WTC11 (cell line): ENCODE measurements around the gene RARA. TPM values are rescaled to one million over a fixed set of nuclear protein-coding genes. Genes with fewer than 3 reads are reported as not detected.

Source experiments
- ATAC-seq: fragments of 200-7000 bp; cut with Tn5 transposase; 2 replicates; pipeline ENCODE4 v1.10.0; 2021; ENCODE audit warnings: mild to moderate bottlenecking, moderate library complexity
- CTCF ChIA-PET: fragments of 300-600 bp; sonication (Branson Sonifier 250); formaldehyde crosslinking; loops from one replicate; lab custom pipeline; 2021; ENCODE audit warnings: antibody characterized with exemption; lab: Charles Lee
- POLR2A ChIA-PET: fragments of 350-600 bp; sonication (Branson Sonifier 250); formaldehyde crosslinking; loops from one replicate; lab custom pipeline; 2021; ENCODE audit warnings: antibody characterized with exemption; lab: Charles Lee
- DNase-seq: peaks from one replicate; pipeline ENCODE4 v3.0.0; 2021; ENCODE audit warnings: low spot score
- H3K27ac Mint-ChIP-seq: 2 replicates; pipeline ENCODE4 v1.8.0; 2021; ENCODE audit warnings: mixed read lengths
- H3K27me3 Mint-ChIP-seq: 2 replicates; pipeline ENCODE4 v1.8.0; 2021; ENCODE audit warnings: low read depth, mild to moderate bottlenecking, moderate library complexity, mixed read lengths
- H3K36me3 Mint-ChIP-seq: 2 replicates; pipeline ENCODE4 v1.8.0; 2021; ENCODE audit warnings: mixed read lengths
- H3K4me1 Mint-ChIP-seq: 2 replicates; pipeline ENCODE4 v1.8.0; 2022; ENCODE audit warnings: mixed read lengths
- H3K4me3 Mint-ChIP-seq: 2 replicates; pipeline ENCODE4 v1.8.0; 2021; ENCODE audit warnings: mild to moderate bottlenecking, moderate library complexity, mixed read lengths
- H3K9me3 Mint-ChIP-seq: 2 replicates; pipeline ENCODE4 v1.8.0; 2021; ENCODE audit warnings: mixed read lengths
- AR ChIP-seq: fragments of 250-450 bp; sonication (Bioruptor Pico); IDR thresholded peaks from 2 replicates; pipeline ENCODE4 v1.9.0; 2021; ENCODE audit warnings: mild to moderate bottlenecking
- ATF6 ChIP-seq: sonication (generic); formaldehyde crosslinking; IDR thresholded peaks from 2 replicates; pipeline ENCODE4 v1.8.1; 2023; ENCODE audit warnings: mild to moderate bottlenecking, missing genetic modification reagents
- CDX4 ChIP-seq: fragments of 250-450 bp; sonication (Bioruptor Pico); IDR thresholded peaks from 2 replicates; pipeline ENCODE4 v1.9.0; 2021; ENCODE audit warnings: moderate library complexity, mild to moderate bottlenecking, inconsistent platforms, borderline replicate concordance
- FOXP4 ChIP-seq: sonication (generic); formaldehyde crosslinking; IDR thresholded peaks from 2 replicates; pipeline ENCODE4 v1.8.0; 2022; ENCODE audit warnings: mild to moderate bottlenecking, missing genetic modification reagents
- GTF2I ChIP-seq: fragments of 250-450 bp; sonication (Bioruptor Pico); conservative IDR thresholded peaks from 2 replicates; pipeline ENCODE4 v1.4.0; 2021; ENCODE audit warnings: mild to moderate bottlenecking
- NFYB ChIP-seq: sonication (generic); formaldehyde crosslinking; conservative IDR thresholded peaks from 2 replicates; pipeline ENCODE4 v1.8.0; 2022; ENCODE audit warnings: low read depth, missing genetic modification reagents
- OVOL2 ChIP-seq: fragments of 250-450 bp; sonication (Bioruptor Pico); IDR thresholded peaks from 2 replicates; pipeline ENCODE4 v1.9.0; 2021; ENCODE audit warnings: mild to moderate bottlenecking, borderline replicate concordance
- RORB ChIP-seq: fragments of 250-450 bp; sonication (Bioruptor Pico); IDR thresholded peaks from 2 replicates; pipeline ENCODE4 v1.9.0; 2021; ENCODE audit warnings: mild to moderate bottlenecking
- SMAD3 ChIP-seq: sonication (generic); formaldehyde crosslinking; IDR thresholded peaks from 2 replicates; pipeline ENCODE4 v1.8.0; 2022; ENCODE audit warnings: missing genetic modification reagents, mild to moderate bottlenecking, borderline replicate concordance
- USF2 ChIP-seq: sonication (generic); formaldehyde crosslinking; IDR thresholded peaks from 2 replicates; pipeline ENCODE4 v1.8.1; 2023; ENCODE audit warnings: mild to moderate bottlenecking, missing genetic modification reagents, moderate library complexity
- ZBTB21 ChIP-seq: sonication (generic); formaldehyde crosslinking; IDR thresholded peaks from 2 replicates; pipeline ENCODE4 v1.8.1; 2023; ENCODE audit warnings: mild to moderate bottlenecking, missing genetic modification reagents, borderline replicate concordance
- ZNF232 ChIP-seq: sonication (generic); formaldehyde crosslinking; IDR thresholded peaks from 2 replicates; pipeline ENCODE4 v1.8.0; 2022; ENCODE audit warnings: mild to moderate bottlenecking, missing genetic modification reagents
- total RNA-seq: library from RNA; stranded (reverse); gene quantifications from 3 replicates; pipeline ENCODE4 v1.2.3, GENCODE V29; 2021
- TF ChIP-seq, protein P1 (sequence below): sonication (generic); formaldehyde crosslinking; IDR thresholded peaks from 2 replicates; pipeline ENCODE4 v1.8.0; 2022; ENCODE audit warnings: mild to moderate bottlenecking, missing genetic modification reagents
- TF ChIP-seq, protein P2 (sequence below): sonication (generic); formaldehyde crosslinking; IDR thresholded peaks from 2 replicates; pipeline ENCODE4 v1.8.0; 2022; ENCODE audit warnings: mild to moderate bottlenecking, missing genetic modification reagents
- TF ChIP-seq, protein P3 (sequence below): fragments of 250-450 bp; sonication (Bioruptor Pico); IDR thresholded peaks from 2 replicates; pipeline ENCODE4 v1.9.0; 2021; ENCODE audit warnings: mild to moderate bottlenecking, borderline replicate concordance
- TF ChIP-seq, protein P4 (sequence below): sonication (generic); formaldehyde crosslinking; IDR thresholded peaks from 2 replicates; pipeline ENCODE4 v1.8.1; 2022; ENCODE audit warnings: low read depth, missing genetic modification reagents, borderline replicate concordance

The RARA gene
- total RNA-seq, 1 experiment from 2014 or later: 20.7 TPM

- no peak for TF ChIP-seq ZNF232 (CRISPR knock-in tag)
- no peak for TF ChIP-seq NFYB (CRISPR knock-in tag)
- TF ChIP-seq, protein P1, sequence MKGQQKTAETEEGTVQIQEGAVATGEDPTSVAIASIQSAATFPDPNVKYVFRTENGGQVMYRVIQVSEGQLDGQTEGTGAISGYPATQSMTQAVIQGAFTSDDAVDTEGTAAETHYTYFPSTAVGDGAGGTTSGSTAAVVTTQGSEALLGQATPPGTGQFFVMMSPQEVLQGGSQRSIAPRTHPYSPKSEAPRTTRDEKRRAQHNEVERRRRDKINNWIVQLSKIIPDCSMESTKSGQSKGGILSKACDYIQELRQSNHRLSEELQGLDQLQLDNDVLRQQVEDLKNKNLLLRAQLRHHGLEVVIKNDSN (CRISPR knock-in tag): 0 out of 2 replicates have a peak, but pooled peaks have one; percentile 24
- TF ChIP-seq, protein P2, sequence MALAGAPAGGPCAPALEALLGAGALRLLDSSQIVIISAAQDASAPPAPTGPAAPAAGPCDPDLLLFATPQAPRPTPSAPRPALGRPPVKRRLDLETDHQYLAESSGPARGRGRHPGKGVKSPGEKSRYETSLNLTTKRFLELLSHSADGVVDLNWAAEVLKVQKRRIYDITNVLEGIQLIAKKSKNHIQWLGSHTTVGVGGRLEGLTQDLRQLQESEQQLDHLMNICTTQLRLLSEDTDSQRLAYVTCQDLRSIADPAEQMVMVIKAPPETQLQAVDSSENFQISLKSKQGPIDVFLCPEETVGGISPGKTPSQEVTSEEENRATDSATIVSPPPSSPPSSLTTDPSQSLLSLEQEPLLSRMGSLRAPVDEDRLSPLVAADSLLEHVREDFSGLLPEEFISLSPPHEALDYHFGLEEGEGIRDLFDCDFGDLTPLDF (CRISPR knock-in tag): no peak
- TF ChIP-seq OVOL2 (CRISPR knock-in tag): no peak
- TF ChIP-seq AR (CRISPR knock-in tag): no peak
- no peak for TF ChIP-seq ATF6 (CRISPR knock-in tag)
Measured at GRCh38 chr17:40309031-40309948, at the start of gene RARA (continued).

DNA sequence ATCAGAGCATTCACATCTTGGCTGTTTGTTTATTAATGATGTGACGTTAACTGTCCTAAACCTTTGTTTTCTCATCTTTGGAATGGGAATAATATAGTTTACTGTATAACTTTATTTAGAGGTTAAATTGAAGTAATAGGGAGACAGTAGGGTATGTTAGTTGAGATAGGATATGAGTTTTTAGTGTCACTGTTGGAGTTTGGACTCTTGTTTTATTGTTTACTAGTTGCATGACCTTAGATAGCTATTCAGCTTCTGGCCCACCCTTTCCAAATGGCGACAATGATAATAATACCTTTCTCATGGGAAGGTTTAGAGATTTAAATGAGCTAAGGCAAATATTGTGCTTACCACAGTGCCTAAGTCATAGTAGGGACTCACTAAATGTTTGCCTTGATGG is 49.5 kb upstream of the RARA start:
- H3K36me3 Mint-ChIP-seq: peaks cover 57% of the 10 kb centered on the region
- H3K4me1 Mint-ChIP-seq: peaks cover 2% of the 10 kb centered on the region; the same call in 1 of the 2 replicates
- no peaks in the 10 kb centered on the region for H3K9me3 Mint-ChIP-seq

More for the DNA sequence above, 49.5 kb upstream of the RARA start:
- no peak overlapping the region for H3K27ac Mint-ChIP-seq
- TF ChIP-seq USF2 (CRISPR knock-in tag): no peak
- TF ChIP-seq, protein P3, sequence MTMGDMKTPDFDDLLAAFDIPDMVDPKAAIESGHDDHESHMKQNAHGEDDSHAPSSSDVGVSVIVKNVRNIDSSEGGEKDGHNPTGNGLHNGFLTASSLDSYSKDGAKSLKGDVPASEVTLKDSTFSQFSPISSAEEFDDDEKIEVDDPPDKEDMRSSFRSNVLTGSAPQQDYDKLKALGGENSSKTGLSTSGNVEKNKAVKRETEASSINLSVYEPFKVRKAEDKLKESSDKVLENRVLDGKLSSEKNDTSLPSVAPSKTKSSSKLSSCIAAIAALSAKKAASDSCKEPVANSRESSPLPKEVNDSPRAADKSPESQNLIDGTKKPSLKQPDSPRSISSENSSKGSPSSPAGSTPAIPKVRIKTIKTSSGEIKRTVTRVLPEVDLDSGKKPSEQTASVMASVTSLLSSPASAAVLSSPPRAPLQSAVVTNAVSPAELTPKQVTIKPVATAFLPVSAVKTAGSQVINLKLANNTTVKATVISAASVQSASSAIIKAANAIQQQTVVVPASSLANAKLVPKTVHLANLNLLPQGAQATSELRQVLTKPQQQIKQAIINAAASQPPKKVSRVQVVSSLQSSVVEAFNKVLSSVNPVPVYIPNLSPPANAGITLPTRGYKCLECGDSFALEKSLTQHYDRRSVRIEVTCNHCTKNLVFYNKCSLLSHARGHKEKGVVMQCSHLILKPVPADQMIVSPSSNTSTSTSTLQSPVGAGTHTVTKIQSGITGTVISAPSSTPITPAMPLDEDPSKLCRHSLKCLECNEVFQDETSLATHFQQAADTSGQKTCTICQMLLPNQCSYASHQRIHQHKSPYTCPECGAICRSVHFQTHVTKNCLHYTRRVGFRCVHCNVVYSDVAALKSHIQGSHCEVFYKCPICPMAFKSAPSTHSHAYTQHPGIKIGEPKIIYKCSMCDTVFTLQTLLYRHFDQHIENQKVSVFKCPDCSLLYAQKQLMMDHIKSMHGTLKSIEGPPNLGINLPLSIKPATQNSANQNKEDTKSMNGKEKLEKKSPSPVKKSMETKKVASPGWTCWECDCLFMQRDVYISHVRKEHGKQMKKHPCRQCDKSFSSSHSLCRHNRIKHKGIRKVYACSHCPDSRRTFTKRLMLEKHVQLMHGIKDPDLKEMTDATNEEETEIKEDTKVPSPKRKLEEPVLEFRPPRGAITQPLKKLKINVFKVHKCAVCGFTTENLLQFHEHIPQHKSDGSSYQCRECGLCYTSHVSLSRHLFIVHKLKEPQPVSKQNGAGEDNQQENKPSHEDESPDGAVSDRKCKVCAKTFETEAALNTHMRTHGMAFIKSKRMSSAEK (CRISPR knock-in tag): no peak
- TF ChIP-seq ZBTB21 (CRISPR knock-in tag): no peak
- no peak for TF ChIP-seq FOXP4 (CRISPR knock-in tag)
- TF ChIP-seq, protein P4, sequence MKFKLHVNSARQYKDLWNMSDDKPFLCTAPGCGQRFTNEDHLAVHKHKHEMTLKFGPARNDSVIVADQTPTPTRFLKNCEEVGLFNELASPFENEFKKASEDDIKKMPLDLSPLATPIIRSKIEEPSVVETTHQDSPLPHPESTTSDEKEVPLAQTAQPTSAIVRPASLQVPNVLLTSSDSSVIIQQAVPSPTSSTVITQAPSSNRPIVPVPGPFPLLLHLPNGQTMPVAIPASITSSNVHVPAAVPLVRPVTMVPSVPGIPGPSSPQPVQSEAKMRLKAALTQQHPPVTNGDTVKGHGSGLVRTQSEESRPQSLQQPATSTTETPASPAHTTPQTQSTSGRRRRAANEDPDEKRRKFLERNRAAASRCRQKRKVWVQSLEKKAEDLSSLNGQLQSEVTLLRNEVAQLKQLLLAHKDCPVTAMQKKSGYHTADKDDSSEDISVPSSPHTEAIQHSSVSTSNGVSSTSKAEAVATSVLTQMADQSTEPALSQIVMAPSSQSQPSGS: no peak
- no peak for TF ChIP-seq RORB
- no peak for TF ChIP-seq GTF2I
- no peak for TF ChIP-seq CDX4 (CRISPR knock-in tag)
- TF ChIP-seq SMAD3 (CRISPR knock-in tag): no peak
- DNase-seq: no peak
- CTCF ChIA-PET: interaction anchor here (0.6 to 1.3 kb wide), 3 partner anchors 40 to 95 kb away, joined by 3 to 6 read pairs (median 5); partner anchors contain the start of gene WIPF2
- no peak for ATAC-seq
- no peaks in the 10 kb centered on the region for H3K27me3 Mint-ChIP-seq
- H3K4me3 Mint-ChIP-seq: no peak overlapping the region
- POLR2A ChIA-PET: no interaction called here
